GM21528 (cell line): ENCODE results near the gene TMEM30A.

Experiments
- ATAC-seq: cut with Tn5 transposase; IDR thresholded peaks from one replicate; pipeline ENCODE4 v1.9.1; 2021; ENCODE audit warnings: mild to moderate bottlenecking, moderate library complexity; ENCODE audit not compliant: unreplicated experiment, low FRiP score

TMEM30A gene

DNA sequence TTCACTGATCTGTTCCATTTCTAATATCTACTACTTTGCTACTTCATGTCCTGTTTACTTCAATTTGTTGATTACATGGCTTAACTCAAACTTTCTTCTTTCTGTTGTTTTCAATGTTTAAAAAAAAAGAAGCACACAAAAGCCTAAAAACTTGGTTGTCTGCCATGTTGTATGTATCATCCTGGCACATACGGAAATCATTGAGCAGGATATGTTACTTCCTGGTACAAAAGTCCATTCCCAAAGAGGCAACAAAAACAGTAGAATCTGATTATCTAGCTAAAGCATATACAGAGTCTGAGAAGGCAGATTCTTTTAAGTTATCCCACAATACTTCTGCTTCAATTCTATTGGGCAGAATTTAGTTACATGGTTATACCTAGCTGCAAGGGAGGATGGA, 64.2 kb downstream of the TMEM30A start:
- ATAC-seq: no peak

DNA sequence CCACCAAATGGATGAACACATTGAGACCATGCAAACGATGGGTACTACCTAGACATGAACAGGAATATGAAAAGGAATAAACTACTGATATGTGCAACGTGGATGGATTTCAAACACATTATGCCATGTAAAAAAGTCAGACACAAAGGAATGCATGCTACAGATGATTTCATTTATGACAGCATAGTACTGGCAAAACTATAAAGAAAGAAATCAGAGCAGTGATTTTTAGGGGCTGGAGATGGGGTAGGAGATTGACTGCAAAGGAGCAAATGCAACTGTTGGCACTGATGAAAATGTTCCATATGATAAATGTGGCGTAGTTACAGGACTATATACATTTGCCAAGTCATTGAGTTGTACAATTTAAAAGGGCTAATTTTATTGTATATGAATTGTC, 65.3 kb downstream of the TMEM30A start:
- ATAC-seq: no peak

DNA sequence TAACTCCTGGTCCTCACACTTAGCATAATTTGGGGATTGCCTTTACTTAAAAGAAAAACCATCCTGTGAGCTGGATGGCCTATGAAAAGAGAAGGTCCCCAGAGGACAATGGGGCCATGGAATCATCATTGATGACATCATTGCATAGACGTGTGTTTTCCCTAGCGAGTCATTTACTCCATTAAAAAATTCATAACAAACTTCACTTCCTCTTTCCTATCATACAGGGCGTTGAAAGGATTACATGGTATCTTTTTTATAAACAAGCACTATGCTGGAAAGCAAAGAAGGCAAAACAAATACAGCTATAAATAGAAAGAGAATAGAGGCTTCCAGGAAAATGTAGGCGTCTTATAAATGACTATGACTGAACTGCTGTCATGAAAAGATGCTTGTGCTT, 67.4 kb downstream of the TMEM30A start:
- ATAC-seq: no peak

DNA sequence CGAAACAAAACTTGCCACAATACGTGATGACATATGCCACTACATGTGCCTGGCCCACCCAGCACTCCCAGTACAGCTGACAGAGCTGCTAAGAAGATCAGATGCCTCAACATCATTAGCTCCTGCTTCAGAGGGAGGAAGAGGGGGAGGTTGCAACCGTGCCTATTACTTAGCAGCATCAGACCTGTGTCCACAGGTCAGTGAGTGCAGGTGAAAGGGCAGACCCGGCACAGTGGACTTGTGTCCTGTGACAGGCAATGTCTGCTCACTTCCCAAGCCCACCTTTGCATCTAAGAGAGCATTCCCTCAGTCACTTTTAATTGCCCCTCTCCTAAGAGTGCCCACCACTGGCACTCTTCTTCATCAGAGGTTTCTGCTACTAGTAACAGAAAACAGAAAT, 69.3 kb downstream of the TMEM30A start:
- ATAC-seq: no peak

DNA sequence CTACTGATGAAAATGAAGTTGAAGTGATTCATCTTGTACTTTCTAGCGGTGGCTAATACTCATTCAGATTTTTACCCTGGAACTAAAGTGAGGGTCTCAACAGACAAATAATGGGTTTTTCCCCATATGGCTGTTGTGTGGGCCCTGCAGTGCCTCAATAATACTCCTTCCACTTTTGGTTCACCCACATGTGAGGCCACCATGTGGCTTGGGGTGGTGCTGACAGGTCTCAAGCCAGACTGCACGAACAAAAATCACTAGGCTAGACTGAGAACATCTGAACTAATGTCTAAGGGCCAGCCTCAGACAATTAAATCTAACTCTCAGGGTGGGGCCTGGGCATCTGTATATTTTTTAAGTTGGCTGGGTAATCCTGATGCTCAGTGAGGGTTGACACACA, 70.9 kb downstream of the TMEM30A start:
- ATAC-seq: no peak

DNA sequence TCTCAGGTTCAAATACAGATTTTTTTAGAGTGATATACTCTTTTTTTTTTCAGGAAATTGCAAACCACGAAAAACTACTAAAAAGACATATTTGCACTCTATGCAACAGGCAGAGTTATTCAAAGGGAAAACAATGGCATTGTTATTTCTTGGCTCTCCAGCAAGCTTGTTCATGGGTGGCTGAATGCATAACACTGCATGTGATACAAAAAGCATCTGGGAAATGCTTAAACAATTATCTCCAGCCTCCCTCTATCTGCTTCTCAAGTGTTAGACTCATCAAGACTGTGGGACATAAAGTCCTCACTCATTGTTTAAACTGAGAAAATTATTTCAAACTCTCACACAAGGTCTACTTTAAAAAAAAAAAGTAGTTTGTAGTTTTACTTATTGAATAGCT, 71.5 kb downstream of the TMEM30A start:
- ATAC-seq: no peak

DNA sequence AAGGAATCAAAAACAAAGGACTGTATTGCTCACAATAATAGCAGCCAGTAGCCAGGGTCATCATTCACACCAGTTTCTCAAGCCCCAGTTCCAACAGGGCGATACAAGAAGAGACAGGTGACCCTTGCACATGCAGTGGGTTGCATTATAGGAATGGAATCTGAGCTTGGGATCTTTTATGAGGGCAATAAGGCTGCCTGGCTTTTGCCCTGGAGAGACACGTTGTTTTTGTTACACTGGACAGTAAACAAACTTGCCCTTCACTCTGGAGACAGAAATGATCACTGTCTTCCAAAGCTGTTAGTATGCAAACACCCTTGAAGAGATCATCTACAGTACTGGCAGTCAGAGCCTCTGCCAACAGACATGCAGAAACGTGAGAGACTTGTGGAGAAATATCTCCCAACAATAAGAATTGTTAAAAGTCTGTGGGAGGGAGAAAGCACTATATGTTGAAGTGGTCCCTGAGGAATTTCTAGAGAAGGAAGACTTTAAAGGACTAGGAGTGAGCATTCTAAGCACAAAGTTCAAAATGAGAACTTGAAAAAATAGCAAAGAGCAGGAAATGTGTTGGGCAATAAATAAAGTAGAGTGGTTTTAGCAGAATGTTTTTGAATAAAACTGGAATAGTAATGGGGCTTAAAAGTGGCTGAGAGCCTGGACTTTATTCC, 72.5 kb downstream of the TMEM30A start:
- no peak for ATAC-seq

DNA sequence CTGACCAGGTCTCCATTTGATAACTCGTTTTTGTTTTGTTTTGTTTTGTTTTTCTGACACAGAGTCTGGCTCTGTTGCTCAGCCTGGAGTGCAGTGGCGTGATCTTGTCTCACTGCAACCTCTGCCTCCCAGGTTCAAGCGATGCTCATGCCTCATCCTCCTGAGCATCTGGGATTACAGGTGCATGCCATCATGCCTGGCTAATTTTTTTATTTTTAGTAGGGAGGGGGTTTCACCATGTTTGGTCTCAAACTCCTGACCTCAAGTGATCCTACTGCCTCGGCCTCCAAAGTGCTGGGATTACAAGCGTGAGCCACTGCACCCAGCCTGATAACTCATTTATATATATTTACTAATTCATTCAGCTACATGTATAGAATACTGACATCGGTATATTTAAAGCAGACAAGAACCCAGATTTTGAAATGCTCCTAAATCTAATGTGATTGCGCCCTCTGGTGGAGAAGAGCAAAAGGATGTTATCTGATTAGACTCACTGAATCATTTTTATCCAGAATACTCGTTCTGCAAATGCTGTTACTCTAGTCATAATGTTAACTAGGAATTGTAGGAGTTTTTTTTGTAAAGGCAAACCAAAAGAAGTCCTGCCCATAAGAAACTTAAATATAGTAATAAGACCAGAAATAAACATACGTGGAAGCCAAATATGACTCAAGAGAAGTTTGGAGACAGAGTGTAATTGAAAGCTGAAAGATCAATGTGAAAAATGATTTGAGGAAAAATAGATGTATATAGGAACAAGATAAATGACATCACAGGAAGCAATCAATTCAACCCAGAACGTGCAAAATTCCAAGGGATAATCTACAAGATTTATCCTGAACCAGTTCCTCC, 73.5 kb downstream of the TMEM30A start:
- ATAC-seq: no peak

DNA sequence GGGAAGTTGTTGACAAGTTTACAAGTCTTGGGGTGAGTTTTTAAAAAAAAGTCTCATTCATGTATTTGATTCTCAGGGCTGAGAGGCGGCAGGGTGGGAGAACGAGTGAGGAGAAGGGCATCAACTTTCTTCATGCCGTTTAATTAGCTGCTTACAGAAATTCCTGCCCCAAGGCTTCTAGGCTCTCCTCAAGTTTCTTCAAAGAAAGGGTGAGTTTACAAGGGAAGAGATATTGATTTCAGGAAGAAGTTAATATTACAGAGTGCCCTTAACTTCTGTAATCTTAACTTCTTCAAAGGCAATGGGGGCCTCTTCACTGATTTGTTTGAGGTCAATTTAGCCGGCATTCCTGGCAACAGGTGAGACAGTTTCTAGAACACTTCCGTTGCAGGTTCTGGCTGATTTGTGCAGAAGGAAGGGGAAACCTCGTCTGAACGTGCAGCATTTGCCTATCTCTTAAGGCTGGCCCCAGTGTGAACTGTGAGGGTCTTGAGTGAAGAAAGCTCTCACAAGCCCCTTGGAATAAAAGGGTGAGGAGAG, 75.3 kb downstream of the TMEM30A start:
- ATAC-seq: no peak

DNA sequence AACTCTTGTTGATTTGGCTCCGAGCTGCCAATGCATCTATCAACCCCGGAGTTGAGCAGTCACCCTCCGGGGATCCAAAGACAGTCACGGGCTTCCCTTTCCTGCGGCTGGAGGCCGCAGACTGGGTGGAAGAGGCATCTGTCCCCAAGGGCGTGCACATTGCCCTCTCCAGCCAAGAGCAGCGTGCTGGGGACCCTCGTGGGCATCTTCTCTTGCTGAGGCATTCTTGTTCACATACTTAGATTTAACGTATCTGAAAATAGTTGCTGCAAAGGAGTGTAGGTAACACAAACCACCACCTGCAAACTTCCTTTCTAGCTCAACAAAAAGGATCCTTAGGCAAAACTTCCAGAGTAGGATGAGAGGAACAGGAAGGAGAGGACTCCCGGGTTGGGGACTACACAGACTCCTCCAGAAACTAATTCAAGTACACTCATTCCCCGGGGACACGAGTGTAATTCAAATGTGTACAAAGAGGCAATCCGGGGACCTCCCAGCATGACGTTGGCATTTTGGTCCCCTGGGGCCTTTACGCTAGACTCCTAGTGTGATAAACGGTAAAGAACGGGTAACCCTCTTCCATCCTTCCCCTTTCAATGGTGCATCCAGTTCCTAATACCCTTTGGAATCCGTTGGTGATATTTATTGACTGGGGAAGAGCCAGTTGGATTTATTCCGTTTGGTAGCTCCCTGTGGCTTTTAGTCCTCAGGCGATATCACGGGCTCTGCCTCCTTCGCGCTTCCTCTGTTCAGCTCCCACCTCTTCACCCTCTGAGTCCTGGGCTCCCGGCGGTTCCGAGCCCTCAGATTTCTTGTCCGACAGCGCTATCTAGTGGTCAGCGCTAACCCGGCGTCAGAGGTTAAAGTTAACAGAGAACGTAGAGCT, 76.1 kb downstream of the TMEM30A start:
- peak; percentile 81 for ATAC-seq

DNA sequence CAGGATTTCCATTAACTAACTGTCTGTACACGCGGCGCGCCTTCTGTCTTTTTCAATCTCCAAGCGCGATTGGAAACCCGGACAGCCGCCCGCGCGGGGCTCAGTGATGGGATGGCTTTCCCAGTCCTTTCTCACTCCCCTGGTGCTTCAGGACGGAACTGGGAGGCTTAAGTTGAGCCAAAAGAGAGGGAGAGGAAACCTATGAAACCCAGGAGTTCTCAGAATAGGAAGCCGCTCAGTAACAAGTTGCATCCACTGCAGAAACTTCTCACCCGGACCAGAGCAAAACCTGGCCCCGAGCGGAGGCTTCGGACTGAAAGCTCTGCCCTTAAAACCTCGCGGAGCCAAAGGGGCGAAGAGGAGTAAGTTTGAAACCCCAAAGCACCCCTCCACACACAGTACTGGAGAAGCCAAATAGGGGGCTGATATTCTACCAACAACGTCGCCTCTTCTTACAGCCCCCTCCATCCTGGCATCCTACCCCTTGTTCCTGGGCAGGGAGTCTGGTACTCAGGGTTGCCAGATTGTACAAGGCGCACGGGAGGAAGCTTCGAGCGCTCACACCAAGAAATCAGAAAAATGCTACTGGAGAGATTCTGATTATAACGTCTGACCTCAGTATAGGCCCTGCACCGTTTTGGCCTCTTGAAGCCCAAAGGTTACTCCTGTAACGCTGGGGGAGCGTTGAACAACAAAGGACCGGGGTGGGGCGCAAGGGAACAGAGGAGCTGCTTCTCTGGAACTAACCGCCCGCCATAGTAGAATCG, 77.8 kb downstream of the TMEM30A start:
- no peak for ATAC-seq

DNA sequence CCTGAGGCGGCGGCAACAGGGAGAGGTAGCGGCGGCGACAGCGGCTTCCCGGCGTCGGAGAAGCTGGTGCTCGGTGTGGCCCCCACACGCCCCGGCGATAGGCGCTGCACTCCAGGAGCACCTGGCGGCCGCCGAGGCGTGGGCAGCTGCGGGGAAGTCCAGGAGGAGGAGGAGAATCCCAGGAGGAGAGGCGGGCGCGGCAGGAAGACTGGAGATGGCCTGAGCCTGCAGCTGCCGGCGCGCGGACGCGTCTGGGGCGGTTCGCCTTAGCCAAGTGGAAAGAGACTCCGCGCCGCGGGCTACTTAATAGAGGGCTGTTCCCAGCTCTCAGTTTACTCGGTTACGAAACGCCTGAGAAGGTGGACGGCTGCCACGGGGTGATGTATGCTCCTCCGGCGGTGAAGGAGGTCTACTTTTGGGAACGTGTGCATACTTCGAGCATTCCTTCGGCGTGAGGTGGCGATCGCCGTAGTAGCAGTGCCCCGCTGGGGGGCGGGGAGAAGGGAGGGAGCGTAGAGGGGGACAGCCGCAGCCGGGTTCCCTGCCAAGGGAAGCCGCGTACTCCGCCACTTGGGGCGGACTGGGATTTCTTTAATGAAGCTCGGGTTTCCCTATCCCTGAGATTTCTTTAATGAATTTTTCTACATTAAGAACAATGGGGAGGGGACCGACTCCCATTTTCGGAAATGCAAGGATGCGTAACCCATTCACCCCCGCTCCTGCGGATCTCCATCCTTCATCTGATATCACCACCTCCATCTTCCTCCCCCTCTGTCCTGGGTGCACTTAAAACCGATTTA, 78.6 kb downstream of the TMEM30A start, which contains the start of gene COL12A1:
COL12A1 (minus strand) TSS at position 278 of the 800 bp plus-strand sequence. CDS start 3,261 bp downstream, outside the sequence.
- ATAC-seq: no peak

DNA sequence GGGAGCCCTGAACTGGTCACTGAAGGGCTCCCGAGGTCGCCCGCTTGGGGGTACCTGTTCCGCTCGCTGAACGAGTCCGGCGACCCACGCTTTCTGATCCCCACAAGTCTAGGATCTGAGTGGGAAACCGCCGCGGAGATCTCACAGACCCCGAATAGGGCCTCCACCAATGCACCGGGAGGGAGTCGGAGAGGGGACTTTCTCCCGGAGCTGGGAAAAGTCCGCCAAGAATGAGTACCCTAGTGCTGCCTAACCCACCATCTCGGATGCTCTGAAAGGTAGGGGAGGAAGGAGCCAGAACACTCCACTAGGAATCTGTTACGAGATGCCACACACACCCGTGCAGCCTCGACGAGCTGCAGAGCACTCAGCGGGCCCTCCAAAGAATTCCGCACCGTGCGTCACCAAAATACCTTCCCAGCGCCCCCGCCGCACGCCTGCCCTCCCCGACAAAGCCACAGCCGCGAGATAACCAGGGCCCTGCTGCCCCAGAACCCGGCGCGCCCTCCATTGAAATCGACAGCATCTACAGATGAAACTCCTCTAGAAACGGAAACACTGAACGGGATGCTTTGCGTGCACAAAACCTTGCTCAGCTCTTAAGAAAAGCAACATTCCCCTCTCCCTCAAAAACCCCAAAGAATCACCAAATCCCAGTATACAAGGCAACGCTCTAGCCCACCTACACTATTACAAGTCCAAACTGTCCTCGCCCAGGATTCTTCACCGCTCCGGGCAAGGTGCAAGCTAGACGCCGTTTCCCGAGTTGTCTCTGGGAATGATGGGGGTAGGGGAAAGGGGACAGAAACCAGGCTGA, 79.4 kb downstream of the TMEM30A start:
- ATAC-seq: no peak

DNA sequence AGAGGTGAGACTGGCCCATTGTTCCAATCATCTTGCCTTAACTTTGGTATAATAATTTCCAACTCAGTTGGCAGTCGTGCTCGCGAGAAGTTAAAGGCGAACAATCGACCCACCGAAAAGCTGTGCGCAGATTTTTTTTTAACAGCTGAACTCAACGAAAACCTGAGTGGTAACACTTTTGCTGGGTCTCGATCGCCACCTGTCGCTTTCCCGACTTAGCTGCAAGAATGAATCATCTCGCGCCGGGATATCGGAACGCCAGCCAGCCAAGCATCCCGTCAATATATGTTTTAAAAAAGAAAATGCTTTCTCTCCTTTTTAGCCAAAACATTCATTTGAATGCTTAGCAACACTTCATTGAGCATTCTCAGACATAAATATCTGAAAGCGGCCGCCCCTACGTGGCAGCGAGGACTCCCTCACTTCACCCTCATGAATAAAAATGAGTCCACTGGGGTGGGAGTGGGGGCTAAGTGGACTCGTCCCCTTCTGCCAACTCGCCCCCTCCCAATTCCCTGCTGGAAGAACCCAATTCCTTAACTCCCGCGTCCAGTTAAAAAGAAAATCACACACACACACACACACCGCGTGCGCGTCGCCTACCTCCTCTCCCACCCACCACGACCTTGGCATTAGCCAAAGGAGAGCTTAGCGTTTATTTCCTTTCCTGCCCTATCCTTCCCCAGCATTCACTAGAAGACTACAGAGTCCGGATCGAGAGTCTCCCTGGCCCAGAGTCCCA, 80.2 kb downstream of the TMEM30A start:
- no peak for ATAC-seq

DNA sequence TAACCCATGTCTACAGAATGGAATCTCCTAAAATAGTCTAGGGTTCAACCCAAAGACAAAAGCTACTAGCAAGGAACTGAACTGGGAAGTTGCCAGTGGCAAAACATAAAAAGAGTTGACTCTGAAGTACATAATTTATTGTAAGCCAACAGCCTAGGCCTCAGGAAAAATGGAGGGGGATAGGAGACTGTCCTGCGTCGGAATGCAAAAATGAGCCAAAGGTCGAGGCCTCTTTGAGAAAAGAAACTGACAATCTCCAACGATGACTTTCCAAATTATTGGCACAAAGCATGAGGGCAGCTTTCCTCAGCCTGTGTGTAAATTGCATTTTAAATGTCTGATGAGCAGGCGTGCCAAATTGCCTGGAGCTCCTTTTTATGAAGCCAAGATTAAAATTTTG, 80.9 kb downstream of the TMEM30A start:
- no peak for ATAC-seq
